Type B pancreatic cell (in vitro differentiated cells): ENCODE data around the gene HEG1. TPM values are rescaled to one million over a fixed set of nuclear protein-coding genes. Genes with fewer than 3 reads are reported as not detected.
A peak's percentile ranks its signal among the peaks of the same experiment; 100 is the strongest.

ENCODE experiments used
- DNase-seq: peaks from one replicate; pipeline ENCODE4 v3.0.0; 2021; ENCODE audit warnings: mixed read lengths; ENCODE audit not compliant: unreplicated experiment; ENCODE audit errors: extremely low spot score
- H3K27ac Mint-ChIP-seq: 2 replicates; pipeline ENCODE4 v1.8.0; 2021; ENCODE audit warnings: mild to moderate bottlenecking, mixed read lengths
- H3K27me3 Mint-ChIP-seq: 2 replicates; pipeline ENCODE4 v1.8.0; 2021; ENCODE audit warnings: mixed read lengths
- H3K36me3 Mint-ChIP-seq: 2 replicates; pipeline ENCODE4 v1.8.0; 2021; ENCODE audit warnings: mixed read lengths
- H3K4me1 Mint-ChIP-seq: one replicate; pipeline ENCODE4 v1.8.0; 2021; ENCODE audit warnings: mixed read lengths; ENCODE audit not compliant: unreplicated experiment
- H3K4me3 Mint-ChIP-seq: 2 replicates; pipeline ENCODE4 v1.8.0; 2021; ENCODE audit warnings: mild to moderate bottlenecking, mixed read lengths
- H3K9me3 Mint-ChIP-seq: 2 replicates; pipeline ENCODE4 v1.8.0; 2021; ENCODE audit warnings: mixed read lengths
- total RNA-seq: library from RNA; stranded (reverse); gene quantifications from 2 replicates; pipeline ENCODE4 v1.2.1, GENCODE V29; 2021; ENCODE audit warnings: low replicate concordance
- TF ChIP-seq, protein P1 (sequence below): fragments of 200-600 bp; sonication (generic); conservative IDR thresholded peaks from 2 replicates; pipeline ENCODE4 v1.5.0; 2021; ENCODE audit warnings: antibody characterized with exemption, mild to moderate bottlenecking

Gene HEG1
- total RNA-seq, 1 donor from 2014 or later: 43.1 TPM

DNA sequence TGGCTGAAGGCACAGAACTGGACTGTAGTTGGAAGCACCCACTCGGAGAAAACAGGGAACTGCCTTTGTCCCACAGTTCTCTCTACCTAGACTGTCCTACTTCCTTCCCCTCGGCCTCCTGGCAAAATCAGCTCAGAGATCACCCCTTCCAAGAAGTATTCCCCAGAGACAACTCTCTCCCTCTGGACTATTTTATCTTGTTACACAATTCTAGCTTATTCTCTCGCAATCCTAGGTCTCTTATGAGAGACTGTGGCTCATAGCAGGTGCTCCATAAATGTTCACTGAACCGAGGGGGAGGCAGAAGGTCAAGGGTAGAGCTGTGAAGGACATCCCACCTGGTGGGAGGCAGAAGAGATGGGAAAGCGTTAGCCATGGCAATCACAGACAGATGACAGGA lies 10.6 kb downstream of the HEG1 start:
- Mint-ChIP-seq H3K27ac (no peak overlapping the region), H3K9me3 (no peaks in the 10 kb centered on the region), H3K36me3 (no peaks in the 10 kb centered on the region), H3K4me1 (peaks cover 13% of the 10 kb centered on the region), H3K4me3 (no peak overlapping the region), H3K27me3 (peaks cover 19% of the 10 kb centered on the region)
- TF ChIP-seq, protein P1, sequence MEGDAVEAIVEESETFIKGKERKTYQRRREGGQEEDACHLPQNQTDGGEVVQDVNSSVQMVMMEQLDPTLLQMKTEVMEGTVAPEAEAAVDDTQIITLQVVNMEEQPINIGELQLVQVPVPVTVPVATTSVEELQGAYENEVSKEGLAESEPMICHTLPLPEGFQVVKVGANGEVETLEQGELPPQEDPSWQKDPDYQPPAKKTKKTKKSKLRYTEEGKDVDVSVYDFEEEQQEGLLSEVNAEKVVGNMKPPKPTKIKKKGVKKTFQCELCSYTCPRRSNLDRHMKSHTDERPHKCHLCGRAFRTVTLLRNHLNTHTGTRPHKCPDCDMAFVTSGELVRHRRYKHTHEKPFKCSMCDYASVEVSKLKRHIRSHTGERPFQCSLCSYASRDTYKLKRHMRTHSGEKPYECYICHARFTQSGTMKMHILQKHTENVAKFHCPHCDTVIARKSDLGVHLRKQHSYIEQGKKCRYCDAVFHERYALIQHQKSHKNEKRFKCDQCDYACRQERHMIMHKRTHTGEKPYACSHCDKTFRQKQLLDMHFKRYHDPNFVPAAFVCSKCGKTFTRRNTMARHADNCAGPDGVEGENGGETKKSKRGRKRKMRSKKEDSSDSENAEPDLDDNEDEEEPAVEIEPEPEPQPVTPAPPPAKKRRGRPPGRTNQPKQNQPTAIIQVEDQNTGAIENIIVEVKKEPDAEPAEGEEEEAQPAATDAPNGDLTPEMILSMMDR: no peak
- no peak for DNase-seq

- Mint-ChIP-seq H3K36me3 (no peaks in the 10 kb centered on the region), H3K27me3 (peaks cover 22% of the 10 kb centered on the region), H3K9me3 (no peaks in the 10 kb centered on the region), H3K4me3 (no peak overlapping the region), H3K4me1 (peaks cover 28% of the 10 kb centered on the region), H3K27ac (no peak overlapping the region)
- DNase-seq: no peak
- TF ChIP-seq, protein P1: no peak
Measured at GRCh38 chr3:125043599-125044151, 12.1 kb downstream of the HEG1 start.

DNA sequence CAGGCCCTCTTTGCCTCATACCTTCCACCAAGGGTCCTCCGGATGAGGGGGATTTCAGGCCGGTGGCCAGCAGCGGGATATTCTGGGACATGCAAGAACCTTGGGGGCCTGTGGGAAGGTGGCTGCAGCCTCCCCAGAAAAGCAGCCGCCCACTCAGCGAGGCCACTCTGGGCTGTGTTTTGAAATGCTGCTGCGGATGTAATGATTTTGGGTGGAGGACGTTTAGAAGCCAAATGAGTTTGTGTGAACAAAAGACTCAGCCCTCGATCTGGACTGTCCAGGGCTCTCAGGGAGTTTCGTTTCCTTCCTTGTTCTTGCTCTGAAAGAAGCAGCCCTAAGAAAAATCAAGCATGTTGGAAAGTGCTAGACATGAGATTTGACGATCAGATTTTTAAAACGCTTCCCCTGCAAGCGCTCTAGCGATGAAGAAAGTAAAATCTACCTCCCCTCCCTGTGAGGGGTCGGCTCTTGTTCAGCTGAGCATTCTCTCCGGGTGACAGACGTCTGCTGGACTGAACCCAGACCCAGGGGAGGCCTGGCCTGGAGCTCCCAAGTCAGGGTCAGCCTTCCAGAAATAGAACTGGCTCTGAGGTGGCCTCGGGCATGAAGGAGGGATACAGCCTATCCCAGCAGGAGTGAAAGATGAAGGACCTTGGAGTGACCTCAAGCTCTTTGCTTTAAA lies 12.9 kb downstream of the HEG1 start:
- H3K4me3 Mint-ChIP-seq: peak overlapping the region; percentile 71
- no peaks in the 10 kb centered on the region for H3K36me3 Mint-ChIP-seq
- H3K4me1 Mint-ChIP-seq: peaks cover 31% of the 10 kb centered on the region
- no peak for DNase-seq
- H3K27me3 Mint-ChIP-seq: peaks cover 18% of the 10 kb centered on the region
- peaks cover under 1% of the 10 kb centered on the region for H3K9me3 Mint-ChIP-seq
- peak overlapping the region; percentile 67 for H3K27ac Mint-ChIP-seq
- TF ChIP-seq, protein P1: no peak

DNA sequence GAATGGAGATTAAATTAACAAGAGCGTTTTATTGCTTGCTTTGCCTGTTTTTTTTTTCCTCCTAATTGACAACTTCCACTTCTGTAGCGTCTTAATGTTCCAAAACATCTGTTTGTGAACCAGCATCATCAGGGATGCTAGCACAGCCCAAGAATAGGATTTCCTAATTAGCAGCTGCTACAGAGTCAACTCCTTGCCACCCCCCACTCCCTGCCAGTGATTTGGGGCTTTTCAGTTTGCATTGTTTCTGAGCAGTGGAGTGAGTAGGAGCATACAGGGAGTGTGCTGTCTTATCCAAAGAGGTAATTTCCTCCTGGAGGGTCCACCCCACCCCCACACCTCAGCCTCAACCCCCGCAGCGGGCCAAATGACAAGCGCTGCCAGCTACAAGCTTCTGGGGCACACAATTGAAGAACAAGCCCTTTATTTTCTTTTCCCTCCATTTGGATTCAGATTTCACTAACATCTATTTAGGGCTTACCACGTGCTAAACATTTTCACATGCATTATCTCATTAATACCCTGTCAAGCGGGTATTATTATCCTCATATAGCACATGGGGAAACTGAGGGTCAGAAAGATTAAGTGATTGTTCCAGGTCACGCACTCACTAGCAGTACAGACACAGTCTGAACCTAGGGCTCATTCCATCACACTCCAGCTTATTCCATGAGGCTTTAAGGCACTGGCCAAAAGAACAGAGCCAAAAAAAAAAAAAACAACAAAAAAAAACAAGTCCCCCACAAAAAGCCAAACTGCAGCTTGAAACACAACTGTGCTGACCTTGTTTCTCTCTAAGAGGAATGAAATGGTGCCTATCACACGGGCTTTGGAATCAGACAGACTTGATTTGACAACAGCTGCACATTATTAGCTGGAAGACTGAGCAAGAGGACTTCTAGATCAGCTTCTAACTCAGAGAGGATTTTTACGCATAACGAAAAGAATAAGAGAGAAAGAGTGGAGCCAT lies 16.4 kb downstream of the HEG1 start:
- TF ChIP-seq, protein P1: no peak
- DNase-seq: no peak
- H3K4me3 Mint-ChIP-seq: peak overlapping the region; percentile 6
- H3K36me3 Mint-ChIP-seq: peaks cover 4% of the 10 kb centered on the region
- peaks cover 9% of the 10 kb centered on the region for H3K9me3 Mint-ChIP-seq
- H3K27me3 Mint-ChIP-seq: peaks cover 14% of the 10 kb centered on the region
- H3K4me1 Mint-ChIP-seq: peaks cover 34% of the 10 kb centered on the region
- peak overlapping the region; percentile 15 for H3K27ac Mint-ChIP-seq

DNA sequence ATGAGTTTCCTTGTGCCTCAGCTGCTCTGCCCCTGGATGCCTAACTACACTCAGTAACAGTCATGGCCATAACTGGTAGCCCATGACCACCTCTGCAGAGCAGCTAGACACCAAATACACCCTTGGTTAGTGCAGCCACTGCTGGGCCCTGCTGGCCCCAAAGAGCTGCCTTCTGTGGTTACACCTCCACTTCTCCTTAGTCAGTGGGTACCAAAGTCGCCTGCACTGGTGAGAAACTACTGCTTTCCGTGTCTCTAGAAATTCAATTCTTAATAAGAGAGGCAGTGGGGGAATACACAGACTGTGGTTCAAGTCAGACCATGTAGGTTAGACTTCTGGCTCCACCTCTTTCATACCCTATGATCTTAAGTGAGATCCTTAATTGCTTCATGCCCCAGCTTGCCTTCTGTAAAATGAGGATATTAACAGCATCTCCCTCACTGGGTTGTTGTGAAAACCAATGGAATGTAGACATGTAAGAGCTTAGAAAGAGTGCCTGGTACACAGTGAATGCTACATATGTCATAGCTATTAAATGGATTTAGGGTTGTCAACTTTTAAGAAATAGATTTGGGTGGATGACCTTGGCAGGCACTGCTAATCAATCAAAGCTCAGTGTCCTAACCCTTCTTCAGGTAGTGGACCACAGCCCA lies 18.2 kb downstream of the HEG1 start:
- Mint-ChIP-seq H3K27ac (no peak overlapping the region), H3K4me3 (no peak overlapping the region), H3K4me1 (peaks cover 34% of the 10 kb centered on the region), H3K27me3 (peaks cover 14% of the 10 kb centered on the region), H3K9me3 (peaks cover 9% of the 10 kb centered on the region), H3K36me3 (peaks cover 10% of the 10 kb centered on the region)
- no peak for DNase-seq
- TF ChIP-seq, protein P1: no peak
